ENCODE measurements around the gene KAT7. TPM values are rescaled to one million over a fixed set of nuclear protein-coding genes. Genes with fewer than 3 reads are reported as not detected.

KAT7 gene
- polyA plus RNA-seq, 3 donors from 2014 or later, result 32.3 to 67.2 (median 37.9) TPM

GRCh38 chr17:49878931-49879904 lies 90.7 kb downstream of the KAT7 start:
- H3K27me3 Mint-ChIP-seq (ENCODE audit: low read depth in 3 of 3), result peaks cover 4 to 26% (median 11%) of the 10 kb centered on the region in 3 donors
- DNase-seq, result no peak
- peak overlapping the region in 1 of 5 donors; percentile 21 for H3K4me3 Mint-ChIP-seq
- H3K9me3 Mint-ChIP-seq, result no peaks in the 10 kb centered on the region
- H3K27ac Mint-ChIP-seq, result no peak overlapping the region
- H3K4me1 Mint-ChIP-seq, result peaks cover 0 to 3% of the 10 kb centered on the region in 2 donors
- H3K36me3 Mint-ChIP-seq, result no peaks in the 10 kb centered on the region

DNA sequence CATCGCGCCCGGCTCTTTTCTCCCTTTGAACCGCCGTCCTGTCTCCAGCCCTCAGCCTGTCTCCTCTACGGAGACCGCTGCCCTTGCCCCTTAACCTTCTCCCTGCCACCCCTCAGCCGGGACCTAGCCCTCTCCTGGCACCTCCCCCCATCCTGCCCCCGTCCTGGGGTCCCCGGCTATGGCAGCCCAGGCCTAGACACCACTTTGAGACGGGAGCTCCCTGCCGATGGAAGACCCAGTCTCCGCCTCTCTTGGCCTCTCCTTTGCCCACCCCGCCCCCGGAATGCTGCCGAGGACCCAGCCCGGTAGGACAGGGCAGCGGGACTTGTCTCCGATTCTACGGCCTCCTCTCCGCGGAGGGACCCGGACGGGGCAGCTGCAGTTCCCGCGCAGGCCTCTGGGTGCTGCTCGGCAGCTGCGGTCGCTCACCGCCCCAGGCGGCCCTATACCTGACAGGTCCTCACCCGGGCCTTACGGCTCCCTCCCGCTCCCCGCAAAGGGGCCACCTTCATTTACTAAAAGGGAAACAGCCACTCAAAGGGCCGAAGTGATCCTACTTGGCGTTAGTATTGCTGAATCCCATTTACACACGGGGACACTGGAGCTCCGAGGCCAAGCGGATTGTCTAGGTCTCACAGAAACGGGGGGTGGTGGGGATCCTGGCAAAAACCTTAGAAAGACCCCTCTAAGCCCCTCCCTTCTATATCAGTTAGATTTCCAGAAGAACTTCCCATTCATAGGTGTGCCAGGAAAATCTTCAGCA lies 92.0 kb downstream of the KAT7 start:
- Mint-ChIP-seq H3K9me3 (no peaks in the 10 kb centered on the region), H3K27me3 (ENCODE audit: low read depth in 3 of 3) (peaks cover 6 to 24% (median 10%) of the 10 kb centered on the region in 3 donors), H3K27ac (no peak overlapping the region), H3K4me3 (peak overlapping the region in 2 of 5 donors; percentile 22 to 52), H3K36me3 (no peaks in the 10 kb centered on the region), H3K4me1 (peaks cover 0 to 3% of the 10 kb centered on the region in 2 donors)
- peak; percentile 53 to 61 (median 59) for DNase-seq

DNA sequence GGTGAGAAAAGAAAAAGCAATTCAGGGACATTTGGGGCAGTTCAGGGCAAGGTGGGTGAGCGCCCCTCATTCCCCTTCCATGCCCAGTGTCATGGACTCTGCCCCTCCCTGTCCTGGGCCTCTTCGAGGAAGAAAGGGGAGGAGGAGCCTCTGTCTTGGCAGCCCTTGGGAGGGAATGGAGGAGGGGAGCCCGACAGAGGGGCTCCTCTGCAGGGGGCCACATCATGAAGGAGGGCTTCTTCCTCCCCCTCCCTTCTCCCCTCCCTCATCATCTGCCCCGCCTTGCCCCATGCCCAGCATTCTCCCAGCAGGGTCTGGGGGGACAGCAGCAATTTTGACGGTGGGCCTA lies 92.5 kb downstream of the KAT7 start:
- no peaks in the 10 kb centered on the region for H3K9me3 Mint-ChIP-seq
- H3K36me3 Mint-ChIP-seq, result no peaks in the 10 kb centered on the region
- H3K27ac Mint-ChIP-seq, result no peak overlapping the region
- H3K27me3 Mint-ChIP-seq (ENCODE audit: low read depth in 3 of 3), result peaks cover 6 to 24% (median 12%) of the 10 kb centered on the region in 3 donors
- DNase-seq, result no peak
- H3K4me1 Mint-ChIP-seq, result peaks cover 0 to 3% of the 10 kb centered on the region in 2 donors
- H3K4me3 Mint-ChIP-seq, result no peak overlapping the region

DNA sequence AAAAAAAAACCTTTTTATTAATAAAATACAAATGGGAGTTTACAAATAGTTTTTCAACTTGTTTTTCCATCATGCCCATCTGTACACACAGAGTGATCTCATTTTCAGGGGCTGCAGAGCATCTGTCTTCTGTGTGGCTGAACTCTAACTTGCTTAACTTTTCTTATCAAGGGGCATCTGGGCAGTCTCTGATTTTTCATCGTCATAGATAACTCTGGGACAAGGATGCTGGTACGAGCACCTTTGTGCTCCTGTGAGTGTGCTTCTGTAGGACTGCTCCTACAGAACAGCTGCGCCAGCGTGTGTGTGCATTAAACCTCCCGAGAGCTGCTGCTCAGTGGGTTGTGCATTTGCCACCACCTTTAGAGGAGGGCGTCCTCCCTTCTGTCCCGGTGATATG lies 94.0 kb downstream of the KAT7 start:
- peaks cover 7 to 25% (median 13%) of the 10 kb centered on the region in 3 donors for H3K27me3 Mint-ChIP-seq (ENCODE audit: low read depth in 3 of 3)
- H3K4me3 Mint-ChIP-seq, result no peak overlapping the region
- peaks cover 0 to 3% of the 10 kb centered on the region in 2 donors for H3K4me1 Mint-ChIP-seq
- H3K27ac Mint-ChIP-seq, result no peak overlapping the region
- no peaks in the 10 kb centered on the region for H3K36me3 Mint-ChIP-seq
- no peak for DNase-seq
- H3K9me3 Mint-ChIP-seq, result no peaks in the 10 kb centered on the region

Other genes with a start within 250 kb of the KAT7 start
- not detected for gene NXPH3, start 212.8 kb upstream of the KAT7 start, polyA plus RNA-seq
- gene SPOP, start 110.6 kb upstream of the KAT7 start, polyA plus RNA-seq, result 100 to 1,000 TPM in 2 of 3 donors, 10 to 100 TPM in 1; 64.9 to 180 (median 105) TPM
- gene SLC35B1, start 80.7 kb upstream of the KAT7 start, polyA plus RNA-seq, result 10 to 100 TPM; 40.5 to 69.0 (median 53.3) TPM
- 10 to 100 TPM; 35.3 to 68.0 (median 35.9) TPM for gene FAM117A, start 24.6 kb upstream of the KAT7 start, polyA plus RNA-seq
- gene TAC4, start 59.4 kb downstream of the KAT7 start, polyA plus RNA-seq, result not detected
- gene DLX4, start 180.5 kb downstream of the KAT7 start, polyA plus RNA-seq, result under 1 TPM in 2 of 3 donors, not detected in 1; 0.19 to 0.32 TPM
- gene DLX3, start 206.5 kb downstream of the KAT7 start, polyA plus RNA-seq, result not detected

Measured in immature natural killer cell (primary cell).